ENCODE results near the gene HMCES. TPM values are rescaled to one million over a fixed set of nuclear protein-coding genes. Genes with fewer than 3 reads are reported as not detected.
"Not testable (repeated sequence)": the region's sequence is repeated elsewhere in the genome, so short reads cannot be mapped to it uniquely, and the experiment has no call there.

HMCES gene
- total RNA-seq, 1 donor from 2014 or later, result 16.1 TPM

DNA sequence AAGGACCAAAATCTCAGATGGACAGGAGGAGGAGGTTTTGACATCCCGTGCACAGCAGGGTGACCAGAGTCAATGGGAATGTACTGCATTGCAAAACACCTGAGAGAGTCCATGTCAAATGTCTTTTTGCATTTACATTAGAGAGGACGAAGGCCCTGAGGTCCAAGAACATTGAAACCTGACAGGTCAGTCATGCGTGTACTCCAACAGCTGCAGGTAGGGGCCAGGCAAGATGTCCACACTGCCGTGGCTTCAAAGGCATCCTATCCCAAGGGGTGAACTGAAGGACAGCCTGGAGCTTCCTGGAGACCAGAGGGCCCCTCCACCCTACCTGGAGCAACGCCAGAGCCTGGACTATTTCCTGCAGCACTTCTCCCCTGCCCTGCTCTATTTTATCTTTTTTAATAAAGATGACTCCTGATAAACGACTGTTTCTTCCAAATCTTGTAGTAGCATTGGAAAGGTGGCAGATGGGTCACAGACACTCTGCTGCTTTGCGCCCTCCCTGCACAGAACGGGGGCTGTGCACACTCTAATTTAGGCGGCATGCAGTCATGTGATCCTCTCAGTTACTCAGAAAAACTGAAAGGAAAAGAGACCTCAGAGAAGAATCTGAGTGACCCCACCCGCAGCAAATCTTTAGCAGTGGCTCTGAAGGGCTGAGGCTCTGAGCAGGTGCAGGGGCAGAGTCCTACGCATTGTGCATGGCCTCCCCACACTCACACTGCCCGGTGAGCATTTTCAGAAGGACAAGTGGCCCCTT, 68.2 kb downstream of the HMCES start:
- no peak for DNase-seq (ENCODE audit: low read depth)

DNA sequence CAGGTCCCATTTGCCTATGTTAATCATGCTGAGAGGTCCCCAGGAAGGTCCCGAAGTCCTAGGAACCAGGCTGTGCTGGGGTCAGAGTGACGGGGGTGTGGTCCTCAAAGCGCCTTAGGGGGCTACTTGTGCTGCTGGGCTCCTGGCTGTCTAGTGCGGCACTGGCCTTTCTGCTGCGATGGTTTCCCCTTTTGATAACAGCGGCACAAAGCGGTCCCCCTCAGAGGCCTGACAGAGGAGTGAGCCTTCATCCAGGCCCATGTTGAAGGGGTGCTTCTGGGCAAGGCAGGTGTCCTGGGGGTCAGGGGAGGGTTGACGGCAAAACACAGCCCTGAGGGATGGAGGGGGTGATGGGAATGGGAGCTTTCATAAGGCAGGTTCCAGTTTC, 68.8 kb downstream of the HMCES start:
- no peak for DNase-seq (ENCODE audit: low read depth)

DNA sequence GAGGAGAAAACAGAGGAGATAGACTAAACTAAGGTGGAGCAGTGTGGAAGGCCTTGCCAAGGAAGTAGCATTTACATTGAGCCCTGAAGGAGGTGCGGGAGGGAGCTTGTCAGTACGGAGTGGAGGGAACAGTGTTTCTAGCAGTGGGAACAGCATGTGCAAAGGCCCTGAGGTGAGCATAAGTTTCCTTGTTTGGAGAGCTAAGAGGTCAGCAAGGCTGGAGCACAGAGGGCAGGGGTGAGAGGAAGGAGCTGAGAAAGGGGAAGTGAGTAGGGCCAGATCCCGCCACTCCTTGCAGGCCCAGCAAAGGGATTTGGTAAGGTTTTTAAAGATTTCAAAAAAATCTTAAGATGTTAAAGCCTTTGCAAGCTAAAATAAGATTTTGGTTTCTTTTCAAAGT, 70.1 kb downstream of the HMCES start:
- DNase-seq (ENCODE audit: low read depth), result no peak

DNA sequence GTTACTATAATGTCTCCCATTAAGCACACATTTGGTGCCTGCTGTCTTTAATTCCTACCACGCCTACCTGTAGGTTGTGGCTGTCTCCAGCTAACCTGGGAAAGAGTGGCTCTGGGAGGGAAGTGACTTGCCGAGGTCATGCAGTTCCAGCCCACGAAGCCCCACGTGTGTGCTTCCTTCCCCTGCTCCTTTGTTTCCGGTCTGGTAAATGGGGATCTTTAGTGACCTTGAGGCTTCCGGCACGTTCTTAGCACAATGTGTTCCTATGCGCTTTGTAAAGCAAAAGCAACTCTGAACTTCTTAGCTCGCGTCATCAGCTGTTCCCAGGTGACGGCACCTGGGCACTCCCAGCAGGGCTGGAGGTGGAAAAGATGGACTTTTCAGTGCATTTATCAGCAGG, 70.5 kb downstream of the HMCES start:
- DNase-seq (ENCODE audit: low read depth), result not testable (repeated sequence)

GRCh38 chr3:129349791-129350190, 71.1 kb downstream of the HMCES start:
- no peak for DNase-seq (ENCODE audit: low read depth)

DNA sequence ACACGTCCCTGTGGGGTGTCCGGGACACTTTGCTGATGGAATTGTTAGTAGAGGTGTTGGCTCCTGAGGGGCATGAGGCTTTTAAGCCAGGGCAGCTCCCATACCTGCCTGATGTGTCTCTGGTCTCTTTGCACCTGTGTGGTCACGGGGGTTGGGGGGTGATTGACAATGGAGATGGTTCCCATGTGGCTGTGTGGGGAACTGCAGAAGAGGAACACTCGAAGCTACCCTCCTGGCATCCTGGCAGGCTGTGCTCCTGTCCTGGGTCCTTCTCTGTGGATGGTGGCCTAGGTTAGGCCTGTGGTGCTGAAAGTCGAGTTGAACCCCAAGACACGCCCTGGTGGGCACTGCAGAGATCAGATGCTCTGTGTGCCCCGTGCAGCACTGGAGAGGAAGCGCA, 73.4 kb downstream of the HMCES start:
- no peak for DNase-seq (ENCODE audit: low read depth)

DNA sequence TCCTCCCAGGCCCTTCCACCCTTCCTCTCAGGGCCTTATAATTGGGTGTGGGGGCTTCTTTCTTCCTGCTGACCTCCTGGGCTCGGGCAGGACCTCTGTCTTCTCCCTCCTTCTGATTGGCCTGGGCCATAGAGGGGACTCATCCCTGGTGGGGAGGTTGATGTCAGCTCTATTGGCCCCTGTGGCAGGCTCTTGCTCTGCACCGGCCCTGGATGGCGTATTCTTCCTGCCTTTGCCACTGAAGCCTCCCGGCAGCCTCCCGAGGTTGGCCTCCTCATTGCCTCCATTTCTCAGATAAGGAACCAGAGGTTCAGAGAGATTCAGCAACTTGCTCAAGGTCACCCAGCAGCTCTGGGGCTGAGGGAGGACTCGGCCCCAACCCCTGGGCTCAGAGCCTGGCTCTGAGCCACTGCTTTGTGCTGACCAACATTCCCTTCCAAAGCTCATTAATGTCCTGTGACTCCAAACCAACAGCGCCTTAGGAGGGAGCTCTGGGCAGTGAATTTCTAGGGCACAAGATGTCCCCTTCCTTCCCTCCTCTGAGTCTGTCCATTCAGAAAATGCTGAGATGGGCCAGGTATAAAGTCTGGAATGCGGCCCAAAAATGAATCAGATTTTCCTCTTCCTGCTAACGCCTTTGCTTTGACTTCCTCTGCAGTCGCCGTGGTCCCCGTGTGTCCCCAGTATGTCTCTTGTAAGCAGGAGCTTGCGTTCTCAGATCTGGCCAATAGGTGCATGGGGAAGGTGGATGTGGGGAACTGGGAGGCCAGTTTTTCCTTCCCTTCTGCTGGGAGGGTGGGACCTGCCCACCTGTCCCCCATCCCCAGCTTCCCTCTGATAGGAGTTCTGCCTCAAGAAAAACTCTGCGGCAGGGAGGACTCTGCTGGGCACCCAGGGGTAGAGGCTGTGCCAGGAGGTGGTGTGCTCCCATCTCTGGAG, 74.2 kb downstream of the HMCES start:
- no peak for DNase-seq (ENCODE audit: low read depth)

- DNase-seq (ENCODE audit: low read depth), result no peak
These were observed 74.9 kb downstream of the HMCES start for GRCh38 chr3:129353589-129353941.

Small RNA genes lying within 50 kb of the gene (microRNA-seq; reads per million reads assigned to microRNA genes)
- not detected for gene MIR6826

Other genes starting within 250 kb of the HMCES start
- not detected in 2 replicates for gene GP9, start 218.1 kb upstream of the HMCES start, total RNA-seq
- gene RAB43, start 157.1 kb upstream of the HMCES start, total RNA-seq, result 8.4 and 8.7 TPM in 2 replicates
- gene ISY1, start 117.8 kb upstream of the HMCES start, total RNA-seq, result 29.9 and 39.4 TPM in 2 replicates
- gene CNBP, start 95.0 kb upstream of the HMCES start, total RNA-seq, result 398 and 566 TPM in 2 replicates
- gene COPG1, start 29.3 kb upstream of the HMCES start, total RNA-seq, result 161 and 231 TPM in 2 replicates
- 0.35 TPM in 1 of 2 replicates, not detected in the other for gene EFCAB12, start 149.8 kb downstream of the HMCES start, total RNA-seq
- 15.9 and 16.1 TPM in 2 replicates for gene MBD4, start 161.1 kb downstream of the HMCES start, total RNA-seq
- 8.1 and 10.7 TPM in 2 replicates for gene IFT122, start 161.4 kb downstream of the HMCES start, total RNA-seq
- gene RHO, start 249.8 kb downstream of the HMCES start, total RNA-seq, result not detected in 2 replicates

All from myocyte (in vitro differentiated cells).